PC-3 (cell line): ENCODE data around the gene BRINP1. TPM values are rescaled to one million over a fixed set of nuclear protein-coding genes. Genes with fewer than 3 reads are reported as not detected.

Source experiments
- ATAC-seq: fragments of 200-7000 bp; cut with Tn5 transposase; 2 replicates; pipeline ENCODE4 v1.9.1; 2020; ENCODE audit warnings: mild to moderate bottlenecking, moderate library complexity
- BruUV-seq: library from RNA; stranded (reverse); fragments of 400-500 nt; replicated peaks from 2 replicates; lab custom pipeline; 2021; lab: Mats Ljungman, UMichigan
- CTCF ChIA-PET: fragments of 300-600 bp; sonication (Branson Sonifier 250); formaldehyde crosslinking; loops from one replicate; lab custom pipeline; 2022; ENCODE audit warnings: antibody characterized with exemption; lab: Charles Lee
- POLR2A ChIA-PET: fragments of 300-600 bp; sonication (Branson Sonifier 250); formaldehyde crosslinking; loops from one replicate; lab custom pipeline; 2022; ENCODE audit warnings: antibody characterized with exemption; ENCODE audit not compliant: unreplicated experiment; lab: Charles Lee
- DNase-seq: peaks from one replicate; pipeline ENCODE4 v3.0.0-alpha.2; 2015
- H2AFZ ChIP-seq: fragments of 300-600 bp; sonication (generic); 2 replicates; pipeline ENCODE4 v1.6.0; 2016; ENCODE audit warnings: antibody characterized with exemption, low read length
- H3F3A ChIP-seq: fragments of 300-600 bp; sonication (generic); one replicate; pipeline ENCODE4 v1.6.0; 2017; ENCODE audit warnings: antibody characterized with exemption, low read length, control low read depth, mild to moderate bottlenecking; ENCODE audit not compliant: unreplicated experiment
- H3K27ac ChIP-seq: fragments of 300-600 bp; sonication (generic); 2 replicates; pipeline ENCODE4 v1.5.1; 2016; ENCODE audit warnings: mild to moderate bottlenecking, low read length
- H3K27me3 ChIP-seq: fragments of 300-600 bp; sonication (generic); 2 replicates; pipeline ENCODE4 v1.6.1; 2016; ENCODE audit warnings: low read length, mixed read lengths
- H3K36me3 ChIP-seq: fragments of 300-600 bp; sonication (generic); 2 replicates; pipeline ENCODE4 v1.6.1; 2016; ENCODE audit warnings: low read depth, mixed run types, low read length, mixed read lengths
- H3K4me1 ChIP-seq: fragments of 300-600 bp; sonication (generic); 2 replicates; pipeline ENCODE4 v1.5.1; 2016; ENCODE audit warnings: low read length; ENCODE audit not compliant: insufficient read depth
- H3K4me2 ChIP-seq: fragments of 300-600 bp; sonication (generic); 2 replicates; pipeline ENCODE4 v1.6.0; 2016; ENCODE audit warnings: low read length
- H3K4me3 ChIP-seq: fragments of 300-600 bp; sonication (generic); 2 replicates; pipeline ENCODE4 v1.5.1; 2016; ENCODE audit warnings: mild to moderate bottlenecking, low read length, mixed read lengths
- H3K79me2 ChIP-seq: fragments of 300-600 bp; sonication (generic); 2 replicates; pipeline ENCODE4 v1.6.1; 2017; ENCODE audit warnings: low read length, mixed read lengths
- H3K9ac ChIP-seq: fragments of 300-600 bp; sonication (generic); 2 replicates; pipeline ENCODE4 v1.6.0; 2016; ENCODE audit warnings: mild to moderate bottlenecking, low read length
- H3K9me2 ChIP-seq: fragments of 300-600 bp; sonication (generic); replicated peaks from 2 replicates; pipeline ENCODE4 v1.6.1; 2016; ENCODE audit warnings: mixed run types, low read length, mixed read lengths
- H3K9me3 ChIP-seq: fragments of 300-600 bp; sonication (generic); 2 replicates; pipeline ENCODE4 v1.6.1; 2016; ENCODE audit warnings: low read length, mixed read lengths
- H4K20me1 ChIP-seq: fragments of 300-600 bp; sonication (generic); 2 replicates; pipeline ENCODE4 v1.6.1; 2016; ENCODE audit warnings: low read length, mixed read lengths
- CTCF ChIP-seq: fragments of 300-600 bp; sonication (generic); conservative IDR thresholded peaks from 2 replicates; pipeline ENCODE4 v1.5.1; 2017; ENCODE audit warnings: antibody characterized with exemption, low read depth, mild to moderate bottlenecking, low read length
- EZH2 ChIP-seq: fragments of 300-600 bp; sonication (generic); IDR thresholded peaks from one replicate; pipeline ENCODE4 v1.6.1; 2017; ENCODE audit warnings: antibody characterized with exemption, mild to moderate bottlenecking, low read length; ENCODE audit not compliant: unreplicated experiment
- EZH2phosphoT487 ChIP-seq: fragments of 300-600 bp; sonication (generic); IDR thresholded peaks from 2 replicates; pipeline ENCODE4 v1.6.1; 2018; ENCODE audit warnings: mild to moderate bottlenecking, antibody characterized with exemption, low read length, borderline replicate concordance
- intact Hi-C: fragments of 100-400 bp; cut with micrococcal nuclease; formaldehyde crosslinking; loops from 2 replicates; pipeline ENCODE4 v1.9.0; 2023
- total RNA-seq: library from RNA; depleted of rRNA; stranded (reverse); fragments of >200 nt; gene quantifications from 2 replicates; pipeline ENCODE4 v1.2.3, GENCODE V29; 2014

Gene BRINP1
- total RNA-seq, 1 experiment from 2014 or later: not detected

GRCh38 chr9:119184265-119184936 lies 184.8 kb downstream of the BRINP1 start:
- Histone ChIP-seq H4K20me1 (no peaks in the 10 kb centered on the region), H2AFZ (no peak overlapping the region), H3K4me1 (no peaks in the 10 kb centered on the region), H3K27me3 (no peaks in the 10 kb centered on the region), H3K27ac (no peak overlapping the region), H3K79me2 (no peaks in the 10 kb centered on the region), H3K36me3 (no peaks in the 10 kb centered on the region), H3K4me3 (no peak overlapping the region), H3K9me2 (no peaks in the 10 kb centered on the region), H3K9me3 (no peaks in the 10 kb centered on the region), H3K4me2 (no peak overlapping the region), H3F3A (no peaks in the 10 kb centered on the region), H3K9ac (no peak overlapping the region)
- POLR2A ChIA-PET: no interaction called here
- BruUV-seq: no TSS peak
- CTCF ChIA-PET: no interaction called here
- no peak for ATAC-seq
- DNase-seq: no peak
- intact Hi-C loops: no loop called here
- TF ChIP-seq EZH2phosphoT487: no peak
- TF ChIP-seq EZH2: no peak
- no peak for TF ChIP-seq CTCF

GRCh38 chr9:119181561-119181960 lies 187.7 kb downstream of the BRINP1 start:
- Histone ChIP-seq H3K4me2 (no peak overlapping the region), H3F3A (no peaks in the 10 kb centered on the region), H3K27me3 (no peaks in the 10 kb centered on the region), H2AFZ (no peak overlapping the region), H3K4me1 (no peaks in the 10 kb centered on the region), H3K27ac (no peak overlapping the region), H3K9me3 (no peaks in the 10 kb centered on the region), H3K36me3 (no peaks in the 10 kb centered on the region), H3K9ac (no peak overlapping the region), H3K4me3 (no peak overlapping the region), H3K9me2 (no peaks in the 10 kb centered on the region), H3K79me2 (no peaks in the 10 kb centered on the region), H4K20me1 (no peaks in the 10 kb centered on the region)
- no peak for ATAC-seq
- BruUV-seq: no TSS peak
- intact Hi-C loops: no loop called here
- CTCF ChIA-PET: no interaction called here
- POLR2A ChIA-PET: no interaction called here
- TF ChIP-seq EZH2phosphoT487 (no peak), CTCF (no peak), EZH2 (no peak)
- DNase-seq: no peak

GRCh38 chr9:119180897-119181296 lies 188.3 kb downstream of the BRINP1 start:
- POLR2A ChIA-PET: no interaction called here
- no peak overlapping the region for H2AFZ ChIP-seq
- no peak overlapping the region for H3K4me2 ChIP-seq
- DNase-seq (no peak), ATAC-seq (no peak)
- intact Hi-C loops: no loop called here
- BruUV-seq: no TSS peak
- no peaks in the 10 kb centered on the region for H4K20me1 ChIP-seq
- no peaks in the 10 kb centered on the region for H3K79me2 ChIP-seq
- H3K4me3 ChIP-seq: no peak overlapping the region
- no peaks in the 10 kb centered on the region for H3K9me2 ChIP-seq
- no peaks in the 10 kb centered on the region for H3K9me3 ChIP-seq
- H3K27me3 ChIP-seq: no peaks in the 10 kb centered on the region
- H3K27ac ChIP-seq: no peak overlapping the region
- H3K9ac ChIP-seq: no peak overlapping the region
- CTCF ChIA-PET: no interaction called here
- H3K36me3 ChIP-seq: no peaks in the 10 kb centered on the region
- no peak for TF ChIP-seq EZH2
- no peak for TF ChIP-seq CTCF
- TF ChIP-seq EZH2phosphoT487: no peak
- H3K4me1 ChIP-seq: no peaks in the 10 kb centered on the region
- no peaks in the 10 kb centered on the region for H3F3A ChIP-seq
